Fibroblast of lung (primary cell): ENCODE results near the gene TMEM183A. TPM values are rescaled to one million over a fixed set of nuclear protein-coding genes. Genes with fewer than 3 reads are reported as not detected.

ENCODE experiments used
- DNase-seq, 2 donors: peaks; one replicate each; pipeline versions ENCODE4 v3.0.0 to v3.0.0-alpha.2; 2010; ENCODE audit warnings: low read depth in 2 of 2
- H2AFZ ChIP-seq: 2 replicates; pipeline ENCODE4 v1.5.1; 2012; ENCODE audit warnings: low read length, control low read depth, inconsistent platforms
- H3K27ac ChIP-seq: 2 replicates; pipeline ENCODE4 v1.5.1; 2011; ENCODE audit warnings: low read length, control low read depth; ENCODE audit not compliant: insufficient read depth
- H3K27me3 ChIP-seq: 2 replicates; pipeline ENCODE4 v1.5.1; 2011; ENCODE audit warnings: mild to moderate bottlenecking, low read length; ENCODE audit not compliant: control insufficient read depth, insufficient read depth
- H3K36me3 ChIP-seq: 2 replicates; pipeline ENCODE4 v1.5.1; 2011; ENCODE audit warnings: low read length; ENCODE audit not compliant: control insufficient read depth, insufficient read depth
- H3K4me1 ChIP-seq: 2 replicates; pipeline ENCODE4 v1.5.1; 2011; ENCODE audit warnings: low read length; ENCODE audit not compliant: control insufficient read depth, insufficient read depth; ENCODE audit errors: extremely low read depth
- H3K4me2 ChIP-seq: 2 replicates; pipeline ENCODE4 v1.5.1; 2011; ENCODE audit warnings: low read length, control low read depth; ENCODE audit not compliant: insufficient read depth; ENCODE audit errors: extremely low read depth
- H3K4me3 ChIP-seq, 4 experiments: fragments of 200-600 bp in 1 of 4; sonication (generic) in 1 of 4; replicated peaks in 1 of 4; 2 replicates each; pipeline ENCODE4 v1.5.1; 2011 to 2016; ENCODE audit warnings: low read length in 4 of 4, low read depth in 3 of 4, mild to moderate bottlenecking in 3 of 4, control low read depth in 2 of 4, inconsistent platforms in 1 of 4, mixed read lengths in 1 of 4; ENCODE audit not compliant: insufficient read depth in 1 of 4; ENCODE audit errors: control extremely low read depth in 1 of 4
- H3K79me2 ChIP-seq: 2 replicates; pipeline ENCODE4 v1.5.1; 2012; ENCODE audit warnings: mild to moderate bottlenecking, low read length, inconsistent platforms; ENCODE audit not compliant: control insufficient read depth, insufficient read depth
- H3K9ac ChIP-seq: 2 replicates; pipeline ENCODE4 v1.5.1; 2011; ENCODE audit warnings: mild to moderate bottlenecking, low read length, control low read depth; ENCODE audit not compliant: insufficient read depth
- H3K9me3 ChIP-seq: 2 replicates; pipeline ENCODE4 v1.5.1; 2012; ENCODE audit warnings: low read depth, low read length; ENCODE audit not compliant: control insufficient read depth, insufficient read depth
- H4K20me1 ChIP-seq: 2 replicates; pipeline ENCODE4 v1.5.1; 2011; ENCODE audit warnings: low read length; ENCODE audit not compliant: control insufficient read depth, insufficient read depth; ENCODE audit errors: extremely low read depth
- EZH2 ChIP-seq: IDR thresholded peaks from 2 replicates; pipeline ENCODE4 v1.5.1; 2012; ENCODE audit warnings: low read length, control low read depth, mild to moderate bottlenecking; ENCODE audit errors: missing control alignments
- polyA plus RNA-seq, 2 donors: library from polyadenylated mRNA; depleted of rRNA in 1 of 2; stranded (reverse) in 1 of 2; unstranded in 1 of 2; fragments of >200 nt; gene quantifications; 2 replicates each; pipeline ENCODE4 v1.2.1, GENCODE V29; 2011 to 2012; ENCODE audit warnings: missing spikeins in 1 of 2
- total RNA-seq: library from RNA; depleted of rRNA; stranded (reverse); fragments of >200 nt; gene quantifications from 2 replicates; pipeline ENCODE4 v1.2.1, GENCODE V29; 2014
- TF ChIP-seq, protein P1 (sequence below), 2 donors: IDR thresholded peaks in 1 of 2; conservative IDR thresholded peaks in 1 of 2; 1 replicate in 1 of 2; 2 replicates in 1 of 2; pipeline ENCODE4 v1.5.1; 2011 to 2012; ENCODE audit warnings: low read length in 2 of 2, control low read depth in 1 of 2, inconsistent platforms in 1 of 2, low read depth in 1 of 2, mild to moderate bottlenecking in 1 of 2

TMEM183A gene
- total and polyA plus RNA-seq, 2 donors (not counting 1 experiment from before 2014, with no cell fraction given): 74.2 to 74.5 TPM

DNA sequence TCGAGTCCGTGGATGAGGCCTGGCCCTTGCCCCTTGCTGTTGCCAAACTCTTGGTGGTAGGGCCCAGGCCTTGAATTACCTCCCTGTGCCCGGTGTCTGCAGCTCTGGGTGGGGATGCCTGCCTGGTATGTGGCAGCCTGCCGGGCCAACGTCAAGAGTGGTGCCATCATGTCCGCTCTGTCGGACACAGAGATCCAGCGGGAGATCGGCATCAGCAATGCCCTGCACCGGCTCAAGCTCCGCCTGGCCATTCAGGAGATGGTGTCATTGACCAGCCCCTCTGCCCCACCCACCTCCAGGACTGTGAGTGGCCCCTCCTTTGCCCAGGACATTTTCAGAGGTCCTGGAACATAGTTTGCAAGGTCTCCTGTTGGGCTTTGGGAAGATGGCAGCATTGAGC lies 52.9 kb downstream of the TMEM183A start:
- H3K4me3 ChIP-seq: no peak overlapping the region
- H3K27ac ChIP-seq: no peak overlapping the region

DNA sequence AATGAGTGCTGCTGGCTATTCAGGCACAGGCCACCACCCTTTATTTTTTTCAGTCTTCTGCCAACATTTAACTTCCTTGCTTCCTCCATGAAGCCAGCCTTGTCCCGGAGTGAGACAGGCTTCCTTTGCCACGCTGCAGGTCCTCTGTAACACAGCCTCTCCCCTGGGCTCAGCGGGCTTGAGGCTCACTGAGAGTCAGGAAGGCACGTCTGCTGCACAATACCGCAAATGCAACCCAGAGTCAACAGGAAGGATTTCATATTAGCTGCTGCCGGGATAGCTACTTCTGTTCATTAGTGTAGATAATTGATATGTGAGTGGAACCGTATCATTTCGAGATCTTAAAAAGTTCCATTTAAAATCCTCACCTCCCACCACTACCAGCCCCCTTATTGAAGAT lies 56.1 kb downstream of the TMEM183A start:
- peaks cover 2% of the 10 kb centered on the region for H3K4me1 ChIP-seq
- H4K20me1 ChIP-seq: no peaks in the 10 kb centered on the region
- no peak overlapping the region for H2AFZ ChIP-seq
- H3K27me3 ChIP-seq: peaks cover under 1% of the 10 kb centered on the region
- H3K79me2 ChIP-seq: no peaks in the 10 kb centered on the region
- no peaks in the 10 kb centered on the region for H3K9me3 ChIP-seq
- TF ChIP-seq, protein P1, sequence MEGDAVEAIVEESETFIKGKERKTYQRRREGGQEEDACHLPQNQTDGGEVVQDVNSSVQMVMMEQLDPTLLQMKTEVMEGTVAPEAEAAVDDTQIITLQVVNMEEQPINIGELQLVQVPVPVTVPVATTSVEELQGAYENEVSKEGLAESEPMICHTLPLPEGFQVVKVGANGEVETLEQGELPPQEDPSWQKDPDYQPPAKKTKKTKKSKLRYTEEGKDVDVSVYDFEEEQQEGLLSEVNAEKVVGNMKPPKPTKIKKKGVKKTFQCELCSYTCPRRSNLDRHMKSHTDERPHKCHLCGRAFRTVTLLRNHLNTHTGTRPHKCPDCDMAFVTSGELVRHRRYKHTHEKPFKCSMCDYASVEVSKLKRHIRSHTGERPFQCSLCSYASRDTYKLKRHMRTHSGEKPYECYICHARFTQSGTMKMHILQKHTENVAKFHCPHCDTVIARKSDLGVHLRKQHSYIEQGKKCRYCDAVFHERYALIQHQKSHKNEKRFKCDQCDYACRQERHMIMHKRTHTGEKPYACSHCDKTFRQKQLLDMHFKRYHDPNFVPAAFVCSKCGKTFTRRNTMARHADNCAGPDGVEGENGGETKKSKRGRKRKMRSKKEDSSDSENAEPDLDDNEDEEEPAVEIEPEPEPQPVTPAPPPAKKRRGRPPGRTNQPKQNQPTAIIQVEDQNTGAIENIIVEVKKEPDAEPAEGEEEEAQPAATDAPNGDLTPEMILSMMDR (conservative IDR thresholded peaks at IDR 0.05 in 1 of 2, IDR thresholded peaks at IDR 0.05 in 1 of 2; ENCODE audit: low read depth in 1 of 2, low read length in 2 of 2): no peak
- TF ChIP-seq EZH2: no peak
- DNase-seq: no peak
- no peak overlapping the region for H3K9ac ChIP-seq
- H3K36me3 ChIP-seq: no peaks in the 10 kb centered on the region
- no peak overlapping the region for H3K4me3 ChIP-seq
- no peak overlapping the region for H3K27ac ChIP-seq
- H3K4me2 ChIP-seq: no peak overlapping the region

More for the DNA sequence above, 52.9 kb downstream of the TMEM183A start:
- no peak overlapping the region for H3K4me2 ChIP-seq
- no peaks in the 10 kb centered on the region for H3K9me3 ChIP-seq
- TF ChIP-seq, protein P1 (conservative IDR thresholded peaks at IDR 0.05 in 1 of 2, IDR thresholded peaks at IDR 0.05 in 1 of 2; ENCODE audit: low read depth in 1 of 2, low read length in 2 of 2): no peak
- no peak for TF ChIP-seq EZH2
- no peaks in the 10 kb centered on the region for H3K79me2 ChIP-seq
- no peak overlapping the region for H2AFZ ChIP-seq
- no peak overlapping the region for H3K9ac ChIP-seq
- H3K27me3 ChIP-seq: peaks cover 3% of the 10 kb centered on the region
- DNase-seq: no peak
- H4K20me1 ChIP-seq: no peaks in the 10 kb centered on the region
- H3K4me1 ChIP-seq: peaks cover 2% of the 10 kb centered on the region
- no peaks in the 10 kb centered on the region for H3K36me3 ChIP-seq

DNA sequence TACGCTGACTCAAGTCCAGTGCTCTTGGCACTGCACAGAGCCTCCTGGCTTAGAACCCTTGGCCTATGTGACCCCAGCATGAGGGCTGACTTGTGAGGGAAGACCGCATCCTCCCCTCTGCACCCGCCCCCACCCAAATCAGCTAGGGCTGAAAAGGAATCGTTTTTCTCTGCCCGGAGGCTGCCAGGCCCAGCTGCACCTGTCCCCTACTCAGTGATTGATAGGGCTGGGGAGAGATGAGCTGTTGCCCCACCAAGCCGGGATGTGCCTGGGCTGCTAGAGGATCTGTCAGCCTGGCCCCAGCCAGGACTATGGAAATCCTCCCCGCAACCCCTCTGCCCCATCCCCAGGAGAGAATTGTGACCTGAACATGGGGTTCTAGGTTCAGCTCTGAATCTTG lies 58.0 kb downstream of the TMEM183A start:
- H3K4me2 ChIP-seq: no peak overlapping the region
- no peaks in the 10 kb centered on the region for H3K79me2 ChIP-seq
- H3K27ac ChIP-seq: no peak overlapping the region
- H3K4me3 ChIP-seq: no peak overlapping the region
- no peaks in the 10 kb centered on the region for H3K4me1 ChIP-seq
- H3K9me3 ChIP-seq: no peaks in the 10 kb centered on the region
- no peak overlapping the region for H2AFZ ChIP-seq
- no peak for DNase-seq
- H4K20me1 ChIP-seq: no peaks in the 10 kb centered on the region
- TF ChIP-seq, protein P1 (conservative IDR thresholded peaks at IDR 0.05 in 1 of 2, IDR thresholded peaks at IDR 0.05 in 1 of 2; ENCODE audit: low read depth in 1 of 2, low read length in 2 of 2): no peak
- TF ChIP-seq EZH2: no peak
- H3K36me3 ChIP-seq: no peaks in the 10 kb centered on the region
- H3K27me3 ChIP-seq: no peaks in the 10 kb centered on the region
- H3K9ac ChIP-seq: no peak overlapping the region
